GM18867 (cell line): ENCODE results near the gene MYO18B.

Source experiments
- ATAC-seq: cut with Tn5 transposase; IDR thresholded peaks from one replicate; pipeline ENCODE4 v1.9.1; 2021; ENCODE audit warnings: mild to moderate bottlenecking, moderate library complexity; ENCODE audit not compliant: unreplicated experiment

The MYO18B gene

DNA sequence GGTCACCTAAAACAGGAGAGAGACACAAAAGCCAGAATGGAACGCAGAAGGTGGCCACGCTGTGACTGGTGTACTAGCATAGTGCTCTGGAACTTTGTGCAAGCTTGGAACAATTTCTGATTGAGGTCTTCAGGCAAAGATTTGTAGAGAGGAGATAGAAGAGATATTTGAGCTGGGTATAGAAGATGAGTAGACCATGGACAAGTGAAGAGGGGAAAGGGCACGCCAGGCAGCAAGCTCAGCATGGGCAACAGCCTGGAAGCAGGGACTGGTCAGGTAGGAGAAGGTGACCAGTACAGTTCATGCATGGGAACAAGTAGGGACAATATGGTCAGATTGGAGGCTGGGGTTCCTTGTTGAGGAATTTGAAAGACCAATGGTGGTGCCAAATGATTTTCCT is 24.4 kb downstream of the MYO18B start:
- no peak for ATAC-seq

DNA sequence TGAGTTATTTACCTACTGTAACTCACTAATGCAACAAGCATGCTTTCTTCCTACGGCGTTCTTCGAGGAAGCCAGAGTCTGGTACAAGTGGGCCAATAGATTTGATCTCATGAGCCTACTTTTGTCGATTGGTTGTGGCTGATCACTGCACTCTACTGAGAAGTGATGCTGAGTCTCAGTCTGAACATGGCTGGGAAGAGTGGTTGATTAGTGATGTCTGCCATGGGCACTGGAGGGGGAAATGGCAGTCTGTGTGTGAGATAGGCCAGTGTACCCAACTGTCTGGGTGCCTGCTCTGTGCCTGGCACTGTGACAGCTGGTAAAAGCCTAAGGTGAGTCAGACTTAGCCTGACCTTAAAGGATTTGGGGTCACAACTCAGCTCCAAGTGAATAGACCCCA is 28.3 kb downstream of the MYO18B start:
- no peak for ATAC-seq

DNA sequence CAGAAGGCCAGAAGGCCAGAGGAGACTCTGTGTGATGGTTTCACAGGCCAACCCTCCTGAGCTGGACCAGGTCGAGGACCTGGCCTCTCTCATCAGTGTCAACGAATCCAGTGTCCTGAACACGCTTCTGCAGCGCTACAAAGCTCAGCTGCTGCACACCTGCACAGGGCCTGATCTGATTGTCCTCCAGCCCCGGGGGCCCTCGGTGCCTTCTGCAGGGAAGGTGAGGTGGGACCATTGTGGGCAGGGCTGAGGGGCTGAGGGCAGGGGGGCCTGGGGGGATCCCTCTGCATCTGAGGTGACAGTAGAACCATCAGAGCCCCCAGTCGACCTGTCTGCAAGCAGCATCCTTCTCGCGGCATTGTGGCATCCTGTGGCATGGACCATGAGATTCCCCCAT is 30.3 kb downstream of the MYO18B start:
- no peak for ATAC-seq

DNA sequence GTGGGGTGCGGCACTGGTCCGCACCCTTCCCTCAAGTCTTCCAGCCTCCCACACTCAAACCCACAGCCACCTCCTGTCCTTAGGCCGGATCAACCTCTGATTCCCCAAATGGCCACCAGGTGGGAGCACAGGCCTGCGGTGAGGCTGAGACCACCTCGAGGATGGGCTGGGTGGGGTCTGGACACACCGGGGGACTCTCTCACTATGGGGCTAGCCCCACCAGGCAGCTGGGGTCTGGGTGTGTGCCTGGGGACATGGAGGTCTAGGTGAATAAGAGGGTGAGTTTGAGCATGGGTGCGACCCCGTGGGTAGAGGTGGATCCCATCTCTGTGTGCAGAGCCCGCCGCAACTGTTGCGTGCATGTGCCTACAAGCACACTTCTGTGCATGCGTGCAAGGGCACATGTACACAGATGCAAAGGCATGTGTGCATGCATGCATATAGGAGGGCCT is 32.6 kb downstream of the MYO18B start:
- no peak for ATAC-seq

DNA sequence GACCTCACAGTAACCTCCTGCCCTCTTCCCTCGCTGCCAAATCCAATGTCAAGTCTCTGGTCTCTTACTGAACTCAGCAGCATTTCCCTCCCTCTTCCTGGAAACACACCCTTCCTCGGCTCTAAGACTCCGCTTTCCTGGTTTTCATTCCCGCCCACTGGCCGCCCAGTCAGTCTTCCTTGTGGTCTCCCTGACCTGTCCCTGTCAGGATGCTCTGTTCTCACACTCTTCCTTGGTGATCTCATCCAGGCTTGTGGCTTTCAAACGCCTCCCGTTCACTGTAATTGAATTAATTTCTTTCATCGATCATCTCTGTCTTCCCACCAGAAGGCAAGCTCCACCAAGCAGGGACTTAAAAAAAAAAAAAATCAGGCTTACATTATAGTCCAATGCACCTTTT is 33.5 kb downstream of the MYO18B start:
- no peak for ATAC-seq

DNA sequence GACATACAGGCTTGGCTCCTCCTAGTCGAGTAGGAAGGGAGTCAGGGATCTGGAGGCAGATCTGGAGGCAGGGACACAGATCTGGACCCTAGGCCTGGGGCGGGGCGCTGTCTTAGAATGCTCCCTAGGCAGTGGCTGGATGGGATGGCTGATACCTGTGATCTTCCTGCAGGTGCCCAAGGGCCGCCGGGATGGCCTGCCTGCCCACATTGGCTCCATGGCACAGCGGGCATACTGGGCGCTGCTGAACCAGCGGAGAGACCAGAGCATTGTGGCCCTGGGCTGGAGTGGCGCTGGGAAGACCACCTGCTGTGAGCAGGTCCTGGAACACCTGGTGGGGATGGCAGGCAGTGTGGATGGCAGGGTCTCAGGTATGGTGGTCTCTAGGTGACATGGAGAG is 35.4 kb downstream of the MYO18B start:
- no peak for ATAC-seq

DNA sequence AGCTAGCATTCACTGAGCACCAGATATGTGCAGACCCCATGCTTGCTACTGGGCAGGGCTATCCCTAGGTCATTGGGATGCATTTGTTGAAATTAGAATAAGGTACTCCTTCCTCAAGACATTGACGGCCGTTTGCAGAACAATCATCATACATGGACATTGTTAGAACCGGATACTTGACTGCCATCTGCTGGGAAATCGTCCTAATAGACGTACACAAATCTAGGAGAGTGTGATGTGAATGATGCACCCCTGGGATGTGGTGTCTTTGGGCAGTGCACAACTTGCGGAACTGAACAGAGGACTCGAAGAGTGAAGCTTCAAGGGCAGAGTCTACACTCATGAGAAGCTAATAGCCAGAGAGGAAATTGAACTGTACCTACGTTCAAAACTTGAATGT is 35.9 kb downstream of the MYO18B start:
- no peak for ATAC-seq

DNA sequence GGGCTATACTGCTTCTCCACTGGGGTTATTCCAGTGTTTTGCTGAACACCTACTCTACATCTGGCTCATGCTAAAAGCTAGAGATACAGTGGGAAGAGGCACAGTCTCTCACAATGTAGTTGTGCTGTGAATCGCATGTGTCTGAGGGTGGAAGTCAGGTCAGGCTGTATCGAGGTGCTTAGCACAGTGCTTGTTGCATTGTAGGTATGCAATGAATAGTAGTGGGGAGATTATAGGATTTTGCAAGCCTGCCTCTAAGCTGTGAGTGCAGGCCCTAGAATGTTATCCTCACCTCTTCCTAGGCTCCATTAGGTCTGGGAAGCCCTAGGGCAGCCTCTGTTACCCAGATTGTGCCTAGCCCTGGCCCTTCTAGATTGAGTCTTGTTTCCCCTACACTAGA is 37.4 kb downstream of the MYO18B start:
- no peak for ATAC-seq

DNA sequence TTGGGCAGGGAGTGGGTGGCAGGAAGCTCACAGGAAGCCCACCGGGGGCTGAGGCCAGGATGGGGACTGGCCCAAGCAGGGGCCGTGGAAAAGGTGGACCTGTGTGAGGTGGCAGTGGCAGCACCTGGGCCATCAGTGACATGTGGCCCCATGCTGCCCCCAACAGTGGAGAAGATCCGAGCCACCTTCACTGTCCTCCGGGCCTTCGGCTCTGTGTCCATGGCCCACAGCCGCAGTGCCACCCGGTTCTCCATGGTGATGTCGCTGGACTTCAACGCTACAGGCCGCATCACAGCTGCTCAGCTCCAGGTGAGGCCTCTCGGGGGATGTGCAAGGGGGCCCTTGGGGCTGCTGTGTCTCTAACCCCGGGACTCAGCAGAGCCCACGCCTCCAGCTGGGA is 37.9 kb downstream of the MYO18B start:
- no peak for ATAC-seq

DNA sequence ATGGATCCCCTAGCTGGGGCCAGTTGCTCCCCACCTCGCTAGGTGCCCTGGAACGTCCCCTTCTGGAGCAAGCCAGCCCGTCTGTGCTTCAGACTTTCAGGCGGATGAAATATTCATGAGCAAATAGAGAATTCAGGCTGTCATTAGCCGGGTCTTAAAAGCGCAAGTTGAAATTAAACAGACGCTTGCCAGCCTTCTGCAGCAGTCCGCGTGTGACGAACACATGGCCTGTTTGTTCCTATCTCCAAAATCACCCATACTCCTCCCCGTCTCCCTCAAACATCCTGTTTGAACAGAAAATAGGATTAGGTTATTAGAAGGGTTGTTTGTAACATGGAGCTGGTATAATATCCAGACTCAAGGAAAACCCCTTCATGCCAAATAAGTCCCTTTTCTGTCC is 38.7 kb downstream of the MYO18B start:
- no peak for ATAC-seq

DNA sequence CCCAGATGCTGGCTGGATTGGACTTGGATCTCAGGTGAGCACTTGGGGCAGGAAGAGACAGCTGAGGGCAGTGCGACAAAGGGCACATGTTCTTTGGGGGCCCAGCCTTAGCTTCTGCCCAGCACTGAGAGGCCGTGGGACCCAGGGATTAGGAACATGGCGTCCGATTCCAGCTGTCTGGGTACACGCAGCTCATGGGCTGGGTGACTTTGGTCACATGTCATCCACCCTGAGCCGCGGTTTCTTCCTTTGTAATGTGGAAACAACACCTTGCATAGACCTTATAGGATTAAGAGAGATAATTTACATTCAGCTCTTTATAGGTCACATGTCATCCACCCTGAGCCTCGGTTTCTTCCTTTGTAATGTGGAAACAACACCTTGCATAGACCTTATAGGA is 39.8 kb downstream of the MYO18B start:
- no peak for ATAC-seq

DNA sequence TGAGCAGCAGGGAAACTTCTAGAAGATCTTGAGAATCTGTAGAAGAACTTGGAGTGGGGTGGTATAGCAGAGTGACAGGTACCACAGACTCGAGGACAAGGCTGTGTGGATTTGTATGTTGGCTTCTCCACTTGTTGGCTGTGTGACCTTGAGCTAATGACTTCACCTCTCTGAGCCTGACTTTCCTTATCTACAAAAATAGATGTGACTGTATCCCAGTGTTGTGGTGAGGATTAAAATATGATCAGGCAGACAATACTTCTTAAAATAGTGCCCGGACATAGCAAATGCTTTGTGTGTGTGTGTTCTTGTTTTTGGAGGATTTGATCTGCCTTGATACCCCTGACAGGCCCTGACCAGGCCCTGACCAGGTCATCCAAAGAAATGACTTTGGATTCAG is 40.8 kb downstream of the MYO18B start:
- no peak for ATAC-seq

DNA sequence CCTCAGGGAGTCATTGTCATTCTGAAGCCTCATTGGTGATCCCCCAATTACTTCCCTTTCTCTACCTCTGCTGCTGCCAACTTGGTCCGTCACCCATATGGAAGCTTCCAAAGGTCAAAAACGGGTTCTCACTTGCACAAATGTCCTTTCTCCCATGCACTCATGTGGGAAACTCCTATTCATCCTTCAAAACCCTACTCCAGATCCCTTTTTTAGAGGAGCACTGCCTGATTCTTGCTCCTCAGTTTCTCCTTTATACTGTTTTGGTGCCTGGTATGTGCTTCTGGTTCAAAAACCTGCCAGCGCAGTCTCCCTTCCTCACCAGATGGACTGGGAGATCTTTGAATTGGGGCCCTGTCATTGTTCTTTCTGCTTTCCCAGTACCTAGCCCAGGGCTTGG is 41.9 kb downstream of the MYO18B start:
- no peak for ATAC-seq

DNA sequence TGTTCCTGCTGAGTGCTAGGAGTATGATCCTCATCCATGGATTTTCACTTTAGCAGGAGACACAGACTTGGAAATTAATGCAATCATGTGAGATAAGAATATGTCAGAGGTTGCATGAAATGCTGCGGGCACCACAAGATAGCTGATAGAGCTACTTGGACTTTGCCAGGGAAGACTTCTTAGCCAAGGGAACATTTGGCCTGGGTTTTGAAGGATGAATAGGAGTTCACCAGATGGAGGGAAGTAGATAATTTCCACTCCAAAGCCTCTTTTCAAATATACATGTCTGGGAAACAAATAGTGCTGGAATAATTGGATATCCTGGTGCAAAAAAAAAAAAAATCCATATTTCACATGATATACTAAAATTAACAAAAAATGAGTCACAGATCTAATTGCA is 44.2 kb downstream of the MYO18B start:
- no peak for ATAC-seq

DNA sequence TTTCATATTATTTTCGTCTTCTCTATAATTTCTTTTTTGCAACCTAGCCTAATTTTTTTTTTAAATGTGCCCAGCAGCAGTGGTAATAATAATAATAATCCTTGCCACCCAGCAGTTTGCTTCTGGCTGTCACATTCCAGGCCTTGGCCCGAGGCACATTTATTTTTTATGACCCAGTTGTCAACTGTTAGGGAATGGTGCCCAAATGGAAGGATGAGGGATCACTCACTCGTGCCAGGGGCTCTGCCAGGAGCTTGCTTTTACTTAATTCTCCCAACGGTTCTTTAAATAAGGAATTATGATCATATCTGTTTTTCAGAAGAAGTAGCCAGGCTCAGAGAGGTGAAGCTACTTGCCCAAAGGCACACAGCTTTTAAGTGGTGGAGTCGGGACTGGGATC is 49.6 kb downstream of the MYO18B start:
- no peak for ATAC-seq

DNA sequence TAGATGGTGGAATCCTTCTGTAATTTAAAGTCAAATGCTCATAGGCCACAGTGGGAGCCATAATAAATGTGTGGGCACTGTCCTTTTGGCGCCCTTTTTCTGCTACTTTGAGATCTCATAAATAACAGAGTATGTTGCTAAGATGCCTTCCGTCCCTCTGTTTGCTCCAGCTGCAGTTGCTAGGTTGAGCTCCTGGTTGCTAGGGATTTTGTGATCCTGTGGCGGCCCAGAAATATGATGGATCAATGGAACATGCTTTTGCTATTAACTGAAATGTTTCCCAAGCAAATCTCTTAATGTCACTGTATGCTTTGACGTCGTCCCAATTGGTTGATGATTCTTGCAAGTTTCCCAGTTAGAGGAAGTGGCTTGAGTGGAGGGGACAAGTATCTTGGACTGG is 53.5 kb downstream of the MYO18B start:
- ATAC-seq, result no peak

DNA sequence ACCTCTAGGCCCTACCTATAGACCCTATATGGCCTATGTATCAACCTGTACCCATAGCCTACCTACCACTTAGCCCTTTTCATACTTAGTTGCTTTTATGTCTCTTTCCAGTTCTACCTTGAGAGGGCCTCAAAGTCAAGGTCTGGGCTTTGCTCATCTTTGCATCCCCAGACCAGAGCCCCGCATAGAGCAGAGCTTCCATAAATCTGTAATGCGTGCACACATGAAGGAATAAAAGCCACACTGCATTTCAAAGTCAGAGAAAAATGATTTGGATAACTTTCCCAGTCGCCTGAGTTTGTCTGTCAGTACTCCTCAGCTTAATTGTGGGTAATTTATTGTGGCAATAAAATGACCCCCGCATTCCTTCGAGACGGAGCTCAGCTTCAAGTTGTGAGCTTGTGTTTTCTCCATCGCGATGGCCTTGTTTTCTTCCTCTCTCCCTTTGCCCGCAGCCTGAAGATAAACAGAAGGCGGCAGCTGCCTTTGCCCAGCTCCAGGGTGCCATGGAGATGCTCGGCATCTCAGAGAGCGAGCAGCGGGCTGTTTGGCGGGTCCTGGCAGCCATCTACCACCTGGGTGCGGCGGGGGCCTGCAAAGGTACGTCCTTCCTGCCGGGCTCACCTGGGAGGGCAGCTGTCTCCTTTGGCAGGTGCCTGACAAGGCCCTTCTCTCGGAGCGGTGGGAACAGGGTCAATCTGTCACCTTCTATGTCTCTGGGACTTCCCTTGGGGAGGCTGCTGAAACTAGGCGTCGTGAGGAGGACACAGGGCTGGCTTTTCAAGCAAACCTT is 55.7 kb downstream of the MYO18B start:
- ATAC-seq, result no peak

DNA sequence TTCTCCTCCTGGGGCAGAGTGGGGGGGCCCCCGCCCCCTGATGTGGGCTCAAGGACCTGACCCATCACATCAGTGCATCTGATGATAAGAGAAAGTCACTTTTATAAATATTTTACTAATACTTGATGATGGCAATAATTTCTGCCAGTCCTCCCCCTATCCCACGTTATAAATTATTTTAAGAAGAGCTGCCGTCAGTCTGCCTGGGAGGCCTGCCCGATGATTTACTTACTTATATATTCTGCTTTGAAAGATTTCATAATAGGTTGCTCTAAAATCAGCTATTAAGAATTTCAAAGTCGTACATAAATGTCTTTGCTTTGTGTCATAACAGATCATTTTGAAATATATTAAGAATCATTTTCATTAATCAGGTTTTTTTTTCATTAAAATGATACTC is 58.8 kb downstream of the MYO18B start:
- ATAC-seq, result no peak

DNA sequence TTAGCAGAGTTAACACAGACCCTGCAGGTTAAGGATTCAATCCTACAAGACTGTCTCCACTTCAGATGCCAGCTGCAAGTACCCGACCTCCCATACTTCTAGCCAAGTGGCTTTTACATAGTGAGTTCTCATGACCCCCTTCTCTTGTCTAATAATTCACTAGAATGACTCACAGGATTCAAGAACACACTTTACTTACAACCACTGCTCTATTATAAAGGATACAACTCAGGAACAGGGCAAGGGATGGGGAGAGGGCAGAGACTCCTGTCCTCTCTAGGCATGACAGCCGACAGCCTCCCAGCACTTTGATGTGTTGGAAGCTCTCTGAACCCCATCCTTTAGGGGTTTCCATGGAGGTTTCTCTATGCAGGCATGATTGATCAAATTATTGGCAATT is 60.0 kb downstream of the MYO18B start:
- no peak for ATAC-seq

DNA sequence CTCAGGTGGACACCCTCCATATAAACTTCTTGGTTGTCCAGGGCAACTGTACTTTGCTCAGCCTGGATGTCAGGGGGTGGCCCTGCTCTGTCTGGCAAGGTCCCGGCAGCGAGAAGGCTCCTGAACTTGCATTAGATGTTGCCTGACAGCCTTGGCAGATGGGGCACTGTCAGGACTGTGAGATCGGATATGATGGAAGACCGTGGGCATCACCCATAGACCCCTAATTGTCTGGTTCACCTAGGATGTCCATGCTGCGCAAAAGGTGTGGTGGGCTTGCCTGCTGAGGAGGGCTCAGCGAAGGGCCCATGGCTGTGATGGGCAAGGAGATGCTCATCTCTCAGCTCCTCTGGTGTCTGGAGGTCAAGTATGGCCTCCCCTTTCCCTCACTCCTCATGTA is 62.7 kb downstream of the MYO18B start:
- no peak for ATAC-seq

DNA sequence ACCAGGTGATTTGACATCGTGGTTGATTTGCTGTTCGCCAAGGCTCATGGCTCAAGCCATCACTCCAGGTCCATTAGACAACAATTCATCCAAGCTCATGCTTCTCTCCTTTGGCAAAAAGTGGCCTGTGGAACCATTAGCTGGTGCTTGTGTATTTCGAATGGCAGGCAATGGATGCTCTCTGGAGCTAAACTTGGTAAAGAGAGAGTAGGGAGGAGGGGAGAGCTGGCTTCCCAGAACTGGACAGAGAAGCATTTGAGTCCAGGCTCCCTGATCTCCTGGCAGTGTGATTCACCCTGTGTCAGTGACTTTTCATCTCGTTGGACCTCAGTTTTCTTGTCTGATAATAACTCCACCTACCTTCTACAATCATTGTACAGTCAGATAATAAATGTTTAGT is 64.6 kb downstream of the MYO18B start:
- no peak for ATAC-seq

DNA sequence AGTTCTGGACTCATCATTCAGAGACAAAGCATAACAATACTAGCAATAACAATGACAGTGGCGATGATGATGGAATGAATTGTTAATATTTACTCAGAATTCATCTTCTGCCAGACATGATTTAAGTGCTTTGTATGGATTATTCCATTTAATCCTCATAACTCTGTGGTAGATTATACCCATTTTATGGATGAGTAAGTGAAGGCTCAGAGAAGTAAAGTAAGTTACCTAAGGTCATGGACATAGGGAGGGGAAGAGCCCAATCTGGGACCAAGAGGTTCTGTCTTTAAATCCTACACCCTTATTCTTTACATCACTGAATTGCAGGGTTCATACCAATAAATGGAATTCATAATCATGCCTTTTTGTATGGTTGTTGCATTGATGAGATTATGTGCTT is 72.7 kb downstream of the MYO18B start:
- no peak for ATAC-seq

DNA sequence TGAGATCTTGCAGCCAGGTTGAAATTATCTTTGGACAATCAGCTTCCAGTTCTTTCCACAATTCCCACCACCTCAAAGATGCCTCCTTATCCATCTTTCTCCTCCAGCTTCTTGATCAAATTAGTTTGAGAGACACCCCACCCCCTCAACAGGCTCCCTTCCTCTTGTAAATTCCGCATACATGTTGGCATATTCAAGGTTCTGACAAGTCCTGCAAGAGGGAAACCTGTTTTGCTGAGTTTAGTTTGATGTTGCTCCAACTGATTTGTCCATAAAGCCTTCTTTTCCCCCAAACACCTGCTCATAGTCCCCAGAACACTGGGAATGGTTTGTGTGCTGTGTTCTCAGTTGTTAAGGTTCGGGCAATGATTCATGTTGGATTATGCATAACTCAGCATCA is 73.6 kb downstream of the MYO18B start:
- no peak for ATAC-seq
